Subcutaneous abdominal adipose tissue (tissue), 5 donors: Measurements from ENCODE around the gene OTUD6A.

Source experiments
- H3K27ac ChIP-seq: one replicate; pipeline ENCODE4 v1.7.0; 2013; ENCODE audit warnings: low read depth, mild to moderate bottlenecking, inconsistent platforms, low read length, moderate library complexity
- H3K27me3 ChIP-seq, 5 donors: one replicate each; pipeline ENCODE4 v1.7.0; 2013; ENCODE audit warnings: low read length in 5 of 5, inconsistent platforms in 1 of 5; ENCODE audit not compliant: control insufficient read depth in 5 of 5, insufficient read depth in 4 of 5
- H3K36me3 ChIP-seq, 5 donors: one replicate each; pipeline ENCODE4 v1.7.0; 2013; ENCODE audit warnings: low read length in 5 of 5; ENCODE audit not compliant: control insufficient read depth in 5 of 5, insufficient read depth in 5 of 5
- H3K4me1 ChIP-seq, 5 donors: one replicate each; pipeline ENCODE4 v1.7.0; 2013; ENCODE audit warnings: low read length in 5 of 5, mild to moderate bottlenecking in 3 of 5, moderate library complexity in 1 of 5; ENCODE audit not compliant: control insufficient read depth in 5 of 5, insufficient read depth in 5 of 5
- H3K4me3 ChIP-seq, 5 donors: one replicate each; pipeline ENCODE4 v1.7.0; 2013; ENCODE audit warnings: low read length in 5 of 5, low read depth in 1 of 5
- H3K9ac ChIP-seq, 5 donors: one replicate each; pipeline ENCODE4 v1.7.0; 2013; ENCODE audit warnings: low read length in 5 of 5, mild to moderate bottlenecking in 4 of 5, moderate library complexity in 3 of 5
- H3K9me3 ChIP-seq, 5 donors: one replicate each; pipeline ENCODE4 v1.7.0; 2013; ENCODE audit warnings: low read length in 5 of 5; ENCODE audit not compliant: control insufficient read depth in 5 of 5
- donor health status: healthy.
- donor health status: healthy.
- donor health status: healthy.
- donor health status: healthy.
- donor health status: healthy.

OTUD6A gene

GRCh38 chrX:70044541-70045245 is 17.6 kb upstream of the OTUD6A start:
- Histone ChIP-seq H3K4me1 (peaks cover 0 to 6% (median 0%) of the 10 kb centered on the region in 5 donors), H3K27me3 (peaks cover 4 to 22% (median 15%) of the 10 kb centered on the region in 5 donors), H3K9ac (no peak overlapping the region), H3K4me3 (no peak overlapping the region), H3K9me3 (peaks cover 0 to 7% (median 4%) of the 10 kb centered on the region in 5 donors), H3K36me3 (no peaks in the 10 kb centered on the region), H3K27ac (no peak overlapping the region)

- H3K27me3 ChIP-seq: peaks cover 4 to 25% (median 16%) of the 10 kb centered on the region in 5 donors
Observed at GRCh38 chrX:70046978-70047377, 15.3 kb upstream of the OTUD6A start.

GRCh38 chrX:70049406-70049805 is 12.9 kb upstream of the OTUD6A start:
- H3K27ac ChIP-seq: no peak overlapping the region
- peaks cover 0 to 7% (median 4%) of the 10 kb centered on the region in 5 donors for H3K9me3 ChIP-seq
- H3K36me3 ChIP-seq: no peaks in the 10 kb centered on the region
- H3K4me1 ChIP-seq: peaks cover 0 to 6% (median 0%) of the 10 kb centered on the region in 5 donors
- peaks cover 4 to 26% (median 8%) of the 10 kb centered on the region in 5 donors for H3K27me3 ChIP-seq
- H3K4me3 ChIP-seq: no peak overlapping the region
- H3K9ac ChIP-seq: no peak overlapping the region

More at GRCh38 chrX:70046978-70047377, 15.3 kb upstream of the OTUD6A start:
- Histone ChIP-seq H3K4me3 (no peak overlapping the region), H3K9ac (no peak overlapping the region), H3K4me1 (peaks cover 0 to 6% (median 0%) of the 10 kb centered on the region in 5 donors), H3K9me3 (peaks cover 0 to 7% (median 4%) of the 10 kb centered on the region in 5 donors), H3K27ac (no peak overlapping the region), H3K36me3 (no peaks in the 10 kb centered on the region)

DNA sequence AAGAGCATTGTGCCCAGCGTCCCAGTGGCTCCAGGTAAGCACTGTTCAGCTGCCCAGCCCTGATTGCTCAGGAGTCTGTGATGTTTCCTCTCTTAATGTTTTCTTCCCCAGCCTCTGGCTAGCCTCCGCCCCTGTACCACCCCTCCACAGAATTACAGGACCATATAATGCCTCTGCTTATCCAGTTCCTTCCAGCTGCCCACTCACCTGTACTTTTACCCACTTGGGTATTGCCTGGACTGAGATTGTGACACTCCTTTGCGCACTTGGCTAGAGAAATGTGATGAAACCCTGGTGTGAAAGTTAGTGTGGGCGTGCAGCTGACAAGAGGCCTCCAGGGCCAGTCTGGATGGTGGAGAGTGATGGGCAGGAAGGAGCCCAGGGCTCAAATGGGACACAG is 12.3 kb upstream of the OTUD6A start, which contains the start of gene AWAT2:
TSS of gene AWAT2 (minus strand) at position 14 of the 400 bp plus-strand sequence. CDS start at position 8, 6 bp downstream.
- Histone ChIP-seq H3K4me3 (no peak within 1 kb of the TSS), H3K27me3 (peaks cover 4 to 31% (median 10%) of the 10 kb centered on the region in 5 donors), H3K4me1 (peaks cover 0 to 6% (median 0%) of the 10 kb centered on the region in 5 donors), H3K9ac (no peak within 1 kb of the TSS), H3K27ac (no peak within 1 kb of the TSS), H3K9me3 (peaks cover 0 to 7% (median 4%) of the 10 kb centered on the region in 5 donors), H3K36me3 (no peaks in the 10 kb centered on the region)

GRCh38 chrX:70052895-70053615 is 9.2 kb upstream of the OTUD6A start:
- Histone ChIP-seq H3K4me3 (no peak overlapping the region), H3K27ac (no peak overlapping the region), H3K9ac (no peak overlapping the region), H3K36me3 (no peaks in the 10 kb centered on the region), H3K27me3 (peaks cover 5 to 32% (median 10%) of the 10 kb centered on the region in 5 donors), H3K9me3 (no peaks in the 10 kb centered on the region), H3K4me1 (no peaks in the 10 kb centered on the region)

DNA sequence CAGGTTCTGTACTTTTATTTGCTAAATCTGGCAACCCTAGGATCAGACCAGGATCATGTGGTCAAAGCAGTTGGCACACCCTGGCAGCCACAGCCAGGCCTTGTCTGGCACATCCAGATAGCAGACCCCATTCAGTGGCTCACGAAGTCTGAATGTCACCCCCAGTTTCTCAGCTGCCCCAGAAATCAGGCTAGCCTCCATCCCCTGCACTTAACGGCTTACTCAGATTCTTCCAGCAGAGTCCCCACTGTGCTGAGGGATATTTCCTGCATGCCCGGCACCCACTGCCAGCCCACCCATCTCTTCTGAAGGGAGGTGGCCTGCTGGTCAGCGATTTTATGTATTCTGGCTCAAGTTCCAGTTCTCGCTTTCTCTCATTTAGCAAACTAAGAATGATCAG is 7.9 kb upstream of the OTUD6A start:
- Histone ChIP-seq H3K4me3 (no peak overlapping the region), H3K9ac (no peak overlapping the region), H3K27me3 (peaks cover 3 to 30% (median 10%) of the 10 kb centered on the region in 5 donors), H3K36me3 (no peaks in the 10 kb centered on the region), H3K27ac (no peak overlapping the region), H3K9me3 (no peaks in the 10 kb centered on the region), H3K4me1 (no peaks in the 10 kb centered on the region)

GRCh38 chrX:70062961-70063550 is 799 bp downstream of the OTUD6A start:
- no peaks in the 10 kb centered on the region for H3K4me1 ChIP-seq
- H3K27ac ChIP-seq: no peak overlapping the region
- peaks cover 0 to 13% (median 5%) of the 10 kb centered on the region in 5 donors for H3K9me3 ChIP-seq
- no peak overlapping the region for H3K9ac ChIP-seq
- no peaks in the 10 kb centered on the region for H3K36me3 ChIP-seq
- peaks cover 8 to 21% (median 17%) of the 10 kb centered on the region in 5 donors for H3K27me3 ChIP-seq
- H3K4me3 ChIP-seq: no peak overlapping the region

- H3K27me3 ChIP-seq: peaks cover 8 to 25% (median 17%) of the 10 kb centered on the region in 5 donors
Observed at GRCh38 chrX:70066646-70067045, 4.4 kb downstream of the OTUD6A start.

DNA sequence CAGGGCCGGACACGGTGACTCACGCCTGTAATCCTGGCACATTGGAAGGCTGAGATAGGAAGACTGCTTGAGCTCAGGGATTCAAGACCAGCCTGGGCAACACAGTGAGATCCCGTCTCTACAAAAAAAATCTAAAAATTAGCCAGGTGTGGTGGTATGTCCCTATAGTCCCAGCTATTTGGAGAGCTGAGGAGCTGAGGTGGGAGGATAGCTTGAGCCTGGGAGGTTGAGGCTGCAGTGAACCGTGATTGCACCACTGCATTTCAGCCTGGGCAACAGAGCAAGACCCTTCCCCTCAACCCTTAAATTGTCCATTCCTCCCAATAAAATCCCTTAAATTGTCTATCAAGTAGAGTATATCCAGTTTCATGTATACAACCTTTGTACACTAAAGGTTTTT is 17.0 kb downstream of the OTUD6A start:
- Histone ChIP-seq H3K27ac (no peak overlapping the region), H3K36me3 (no peaks in the 10 kb centered on the region), H3K9me3 (peaks cover 0 to 10% (median 4%) of the 10 kb centered on the region in 5 donors), H3K4me1 (no peaks in the 10 kb centered on the region), H3K27me3 (peaks cover 3 to 19% (median 6%) of the 10 kb centered on the region in 5 donors), H3K9ac (no peak overlapping the region), H3K4me3 (no peak overlapping the region)

More at GRCh38 chrX:70066646-70067045, 4.4 kb downstream of the OTUD6A start:
- peaks cover 0 to 13% (median 5%) of the 10 kb centered on the region in 5 donors for H3K9me3 ChIP-seq
- H3K4me3 ChIP-seq: no peak overlapping the region
- no peaks in the 10 kb centered on the region for H3K4me1 ChIP-seq
- no peak overlapping the region for H3K27ac ChIP-seq
- H3K9ac ChIP-seq: no peak overlapping the region
- H3K36me3 ChIP-seq: no peaks in the 10 kb centered on the region
